NB4 (cell line): Measurements from ENCODE around the gene TTC39B.

Experiments
- CTCF ChIP-seq: IDR thresholded peaks from one replicate; pipeline ENCODE4 v1.5.1; 2012; ENCODE audit warnings: low read depth, low read length
- POLR2A ChIP-seq: IDR thresholded peaks from 2 replicates; pipeline ENCODE4 v1.6.1; 2011; ENCODE audit warnings: mild to moderate bottlenecking; ENCODE audit not compliant: insufficient read length; ENCODE audit errors: extremely low read depth

GRCh38 chr9:15298362-15298761, 8.7 kb downstream of the TTC39B start:
- TF ChIP-seq POLR2A: no peak
- no peak for TF ChIP-seq CTCF
